B cell (primary cell): ENCODE measurements around the gene CYB5A. TPM values are rescaled to one million over a fixed set of nuclear protein-coding genes. Genes with fewer than 3 reads are reported as not detected.

Experiments used
- ATAC-seq: fragments of 200-7000 bp; cut with Tn5 transposase; one replicate; pipeline ENCODE4 v1.10.0; 2021; ENCODE audit warnings: low read depth, mild to moderate bottlenecking, moderate number of reproducible peaks, moderate library complexity
- CTCF ChIA-PET: fragments of 350-600 bp; sonication (Branson Sonifier 250); formaldehyde crosslinking; loops from one replicate; lab custom pipeline; 2021; ENCODE audit warnings: antibody characterized with exemption, inconsistent platforms; lab: Charles Lee
- POLR2A ChIA-PET: fragments of 350-600 bp; sonication (Branson Sonifier 250); formaldehyde crosslinking; loops from one replicate; lab custom pipeline; 2021; ENCODE audit warnings: antibody characterized with exemption; lab: Charles Lee
- DNase-seq: peaks from one replicate; pipeline ENCODE4 v3.0.0; 2013
- H2AFZ ChIP-seq: 2 replicates; pipeline ENCODE4 v1.6.1; 2012; ENCODE audit warnings: mild to moderate bottlenecking, low read depth, low read length; ENCODE audit not compliant: insufficient read depth, poor library complexity, severe bottlenecking
- H3K27ac ChIP-seq, 2 donors: 1 replicate in 1 of 2; 2 replicates in 1 of 2; pipeline ENCODE4 v1.5.1; 2012 to 2013; ENCODE audit warnings: low read length in 2 of 2, mild to moderate bottlenecking in 2 of 2, moderate library complexity in 1 of 2
- H3K27me3 ChIP-seq, 4 experiments: fragments of 200-600 bp in 1 of 4; sonication (generic) in 1 of 4; replicated peaks in 1 of 4; 1 replicate in 2 of 4; 2 replicates in 2 of 4; pipeline versions ENCODE4 v1.6.1 to v1.7.0; 2013 to 2016; ENCODE audit warnings: low read length in 3 of 4, mild to moderate bottlenecking in 2 of 4, mixed read lengths in 1 of 4, moderate library complexity in 1 of 4; ENCODE audit not compliant: insufficient read depth in 4 of 4, control insufficient read depth in 3 of 4; ENCODE audit errors: control extremely low read depth in 1 of 4
- H3K36me3 ChIP-seq, 2 experiments: replicated peaks in 1 of 2; 1 replicate in 1 of 2; 2 replicates in 1 of 2; pipeline versions ENCODE4 v1.6.1 to v1.7.1; 2013; ENCODE audit warnings: low read length in 1 of 2; ENCODE audit not compliant: insufficient read depth in 2 of 2, control insufficient read depth in 1 of 2; ENCODE audit errors: control extremely low read depth in 1 of 2, extremely low read depth in 1 of 2
- H3K4me1 ChIP-seq, 2 donors: fragments of 200-600 bp in 1 of 2; sonication (generic) in 1 of 2; 1 replicate in 1 of 2; 2 replicates in 1 of 2; pipeline versions ENCODE4 v1.5.1 to v1.6.1; 2013 to 2017; ENCODE audit warnings: low read length in 2 of 2; ENCODE audit not compliant: control insufficient read depth in 2 of 2, insufficient read depth in 2 of 2
- H3K4me2 ChIP-seq: replicated peaks from 2 replicates; pipeline ENCODE3; 2012; ENCODE audit warnings: mild to moderate bottlenecking, low read depth, low read length; ENCODE audit not compliant: poor library complexity, severe bottlenecking
- H3K4me3 ChIP-seq, 5 experiments: fragments of 200-600 bp in 1 of 5; sonication (generic) in 1 of 5; 1 replicate in 3 of 5; 2 replicates in 2 of 5; pipeline versions ENCODE4 v1.5.1 to v1.7.0; 2011 to 2016; ENCODE audit warnings: low read length in 4 of 5, mild to moderate bottlenecking in 4 of 5, low read depth in 2 of 5, control low read depth in 1 of 5, moderate library complexity in 1 of 5; ENCODE audit not compliant: insufficient read depth in 1 of 5; ENCODE audit errors: control extremely low read depth in 1 of 5, extremely low read depth in 1 of 5
- H3K79me2 ChIP-seq: fragments of 200-600 bp; sonication (generic); one replicate; pipeline ENCODE4 v1.6.0; 2016; ENCODE audit warnings: low read length; ENCODE audit not compliant: control insufficient read depth, insufficient read depth
- H3K9ac ChIP-seq: fragments of 200-600 bp; sonication (generic); 2 replicates; pipeline ENCODE4 v1.6.1; 2017; ENCODE audit warnings: mild to moderate bottlenecking, low read length, moderate library complexity
- H3K9me3 ChIP-seq, 3 donors: one replicate each; pipeline versions ENCODE4 v1.6.1 to v1.7.1; 2013; ENCODE audit warnings: low read length in 2 of 3; ENCODE audit not compliant: control insufficient read depth in 2 of 3, insufficient read depth in 1 of 3; ENCODE audit errors: control extremely low read depth in 1 of 3
- H4K20me1 ChIP-seq: 2 replicates; pipeline ENCODE4 v1.6.0; 2012; ENCODE audit warnings: mild to moderate bottlenecking, low read length; ENCODE audit not compliant: insufficient read depth, control insufficient read depth, poor library complexity, severe bottlenecking
- H3K27ac Mint-ChIP-seq: one replicate; pipeline ENCODE4 v1.8.0; 2021; ENCODE audit warnings: mixed read lengths
- H3K27me3 Mint-ChIP-seq: one replicate; pipeline ENCODE4 v1.8.0; 2021; ENCODE audit warnings: mixed read lengths
- H3K4me1 Mint-ChIP-seq: one replicate; pipeline ENCODE4 v1.8.0; 2021; ENCODE audit warnings: mixed read lengths
- H3K4me3 Mint-ChIP-seq: one replicate; pipeline ENCODE4 v1.8.0; 2021; ENCODE audit warnings: mixed read lengths
- H3K9me3 Mint-ChIP-seq: one replicate; pipeline ENCODE4 v1.8.0; 2022; ENCODE audit warnings: mixed read lengths; ENCODE audit not compliant: insufficient read depth
- EZH2 ChIP-seq: IDR thresholded peaks from 2 replicates; pipeline ENCODE4 v1.6.1; 2012; ENCODE audit warnings: borderline replicate concordance, low read depth, mild to moderate bottlenecking, moderate library complexity, low read length; ENCODE audit not compliant: insufficient read depth, poor library complexity, severe bottlenecking
- WGBS: methylation state at CpG from one replicate; pipeline ENCODE4 v1.1.5; 2013; ENCODE audit warnings: missing lambda C conversion rate; ENCODE audit not compliant: insufficient coverage; 5-methylcytosine and 5-hydroxymethylcytosine counted together
- intact Hi-C: fragments of 100-400 bp; cut with micrococcal nuclease; formaldehyde crosslinking; loops from one replicate; pipeline ENCODE4 v1.10.0; 2022
- polyA plus RNA-seq: library from polyadenylated mRNA; depleted of rRNA; stranded (reverse); fragments of >200 nt; gene quantifications from 2 replicates; pipeline ENCODE4 v1.2.3, GENCODE V29; 2012
- total RNA-seq, 2 donors: library from RNA; stranded (reverse); fragments of 120-200 nt in 1 of 2; gene quantifications; 1 replicate in 1 of 2; 2 replicates in 1 of 2; pipeline versions ENCODE4 v1.2.3 to v1.2.4, GENCODE V29; 2013 to 2022
- TF ChIP-seq, protein P1 (sequence below): fragments of 200-600 bp; IDR thresholded peaks from one replicate; pipeline ENCODE4 v1.8.0; 2022; ENCODE audit warnings: antibody characterized with exemption, mild to moderate bottlenecking

The CYB5A gene
- total and polyA plus RNA-seq, 2 donors (not counting 1 experiment from before 2014, with no cell fraction given), result 46.9 to 217 TPM

DNA sequence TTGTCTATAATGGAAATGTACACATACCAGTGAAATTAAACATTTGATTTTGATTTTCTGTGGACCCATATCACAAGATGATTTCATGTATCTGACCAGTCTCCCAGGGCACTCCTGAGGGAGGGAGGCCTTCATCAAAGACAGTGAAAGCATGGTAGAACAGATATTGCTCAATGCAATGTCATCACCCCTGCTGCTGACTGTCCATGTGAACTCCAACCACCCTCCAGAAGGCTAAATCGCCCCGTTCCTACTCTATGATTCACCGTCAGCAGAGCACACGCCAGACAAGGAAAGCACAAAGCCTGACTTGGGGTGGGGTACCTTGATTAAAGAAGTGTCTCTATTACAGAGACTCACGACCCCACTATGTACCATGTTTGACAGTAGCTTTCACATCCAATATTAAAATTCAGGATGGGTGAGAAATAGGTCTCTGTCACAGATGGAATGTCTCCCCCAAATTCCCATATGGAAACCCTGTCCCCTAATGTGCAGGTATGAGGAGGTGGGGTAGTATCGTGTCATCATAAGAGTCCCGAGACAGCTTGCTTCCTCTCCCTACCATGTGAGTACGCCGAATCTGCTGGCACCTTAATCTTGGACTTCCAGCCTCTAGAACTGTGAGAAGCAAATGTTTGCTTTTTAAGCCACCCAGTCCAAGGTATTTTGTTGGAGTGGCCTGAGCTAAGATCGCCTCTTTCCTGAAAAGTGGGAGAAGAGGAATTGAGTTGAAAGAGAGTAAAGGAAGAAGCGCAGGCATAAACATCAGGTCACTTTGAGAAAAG is 42.4 kb downstream of the CYB5A start:
- POLR2A ChIA-PET, result no interaction called here
- peaks cover 0 to 3% (median 0%) of the 10 kb centered on the region in 3 donors for H3K9me3 ChIP-seq

More for the DNA sequence above, 42.4 kb downstream of the CYB5A start:
- WGBS, result 100% methylated on average over 2 of the region's 11 CpGs
- no peaks in the 10 kb centered on the region for H3K27me3 Mint-ChIP-seq
- H3K9me3 Mint-ChIP-seq, result no peaks in the 10 kb centered on the region
- CTCF ChIA-PET, result interaction anchor here (1.0 to 2.4 kb wide), 4 partner anchors 15 to 93 kb away, joined by 3 to 12 read pairs (median 4); no protein-coding TSS in a partner anchor
- TF ChIP-seq, protein P1, sequence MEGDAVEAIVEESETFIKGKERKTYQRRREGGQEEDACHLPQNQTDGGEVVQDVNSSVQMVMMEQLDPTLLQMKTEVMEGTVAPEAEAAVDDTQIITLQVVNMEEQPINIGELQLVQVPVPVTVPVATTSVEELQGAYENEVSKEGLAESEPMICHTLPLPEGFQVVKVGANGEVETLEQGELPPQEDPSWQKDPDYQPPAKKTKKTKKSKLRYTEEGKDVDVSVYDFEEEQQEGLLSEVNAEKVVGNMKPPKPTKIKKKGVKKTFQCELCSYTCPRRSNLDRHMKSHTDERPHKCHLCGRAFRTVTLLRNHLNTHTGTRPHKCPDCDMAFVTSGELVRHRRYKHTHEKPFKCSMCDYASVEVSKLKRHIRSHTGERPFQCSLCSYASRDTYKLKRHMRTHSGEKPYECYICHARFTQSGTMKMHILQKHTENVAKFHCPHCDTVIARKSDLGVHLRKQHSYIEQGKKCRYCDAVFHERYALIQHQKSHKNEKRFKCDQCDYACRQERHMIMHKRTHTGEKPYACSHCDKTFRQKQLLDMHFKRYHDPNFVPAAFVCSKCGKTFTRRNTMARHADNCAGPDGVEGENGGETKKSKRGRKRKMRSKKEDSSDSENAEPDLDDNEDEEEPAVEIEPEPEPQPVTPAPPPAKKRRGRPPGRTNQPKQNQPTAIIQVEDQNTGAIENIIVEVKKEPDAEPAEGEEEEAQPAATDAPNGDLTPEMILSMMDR, result no peak
- no peak for TF ChIP-seq EZH2
- H3K4me1 Mint-ChIP-seq, result peaks cover 38% of the 10 kb centered on the region
- Histone ChIP-seq H3K27ac (peak overlapping the region; percentile 53 to 80), H3K9ac (peak overlapping the region; percentile 7), H4K20me1 (no peaks in the 10 kb centered on the region), H3K79me2 (no peaks in the 10 kb centered on the region), H2AFZ (no peak overlapping the region), H3K4me3 (peak overlapping the region in 1 of 5 experiments; percentile 8), H3K4me2 (peak overlapping the region; percentile 50), H3K4me1 (peaks cover 0 to 36% of the 10 kb centered on the region in 2 donors), H3K36me3 (no peaks in the 10 kb centered on the region), H3K27me3 (no peaks in the 10 kb centered on the region)
- no peak for DNase-seq
- intact Hi-C loops, result loop anchor here (2.0 to 5.0 kb wide), 3 partner anchors 15 to 52 kb away; partner anchors contain the start of gene CYB5A
- H3K27ac Mint-ChIP-seq, result peak overlapping the region; percentile 80
- peak overlapping the region; percentile 27 for H3K4me3 Mint-ChIP-seq
- no peak for ATAC-seq
